PC-3 (cell line): ENCODE results near the gene CNTNAP2. TPM values are rescaled to one million over a fixed set of nuclear protein-coding genes. Genes with fewer than 3 reads are reported as not detected.

Experiments used
- ATAC-seq: fragments of 200-7000 bp; cut with Tn5 transposase; 2 replicates; pipeline ENCODE4 v1.9.1; 2020; ENCODE audit warnings: mild to moderate bottlenecking, moderate library complexity
- BruUV-seq: library from RNA; stranded (reverse); fragments of 400-500 nt; replicated peaks from 2 replicates; lab custom pipeline; 2021; lab: Mats Ljungman, UMichigan
- CTCF ChIA-PET: fragments of 300-600 bp; sonication (Branson Sonifier 250); formaldehyde crosslinking; loops from one replicate; lab custom pipeline; 2022; ENCODE audit warnings: antibody characterized with exemption; lab: Charles Lee
- POLR2A ChIA-PET: fragments of 300-600 bp; sonication (Branson Sonifier 250); formaldehyde crosslinking; loops from one replicate; lab custom pipeline; 2022; ENCODE audit warnings: antibody characterized with exemption; ENCODE audit not compliant: unreplicated experiment; lab: Charles Lee
- DNase-seq: peaks from one replicate; pipeline ENCODE4 v3.0.0-alpha.2; 2015
- H2AFZ ChIP-seq: fragments of 300-600 bp; sonication (generic); 2 replicates; pipeline ENCODE4 v1.6.0; 2016; ENCODE audit warnings: antibody characterized with exemption, low read length
- H3F3A ChIP-seq: fragments of 300-600 bp; sonication (generic); one replicate; pipeline ENCODE4 v1.6.0; 2017; ENCODE audit warnings: antibody characterized with exemption, low read length, control low read depth, mild to moderate bottlenecking; ENCODE audit not compliant: unreplicated experiment
- H3K27ac ChIP-seq: fragments of 300-600 bp; sonication (generic); 2 replicates; pipeline ENCODE4 v1.5.1; 2016; ENCODE audit warnings: mild to moderate bottlenecking, low read length
- H3K27me3 ChIP-seq: fragments of 300-600 bp; sonication (generic); 2 replicates; pipeline ENCODE4 v1.6.1; 2016; ENCODE audit warnings: low read length, mixed read lengths
- H3K36me3 ChIP-seq: fragments of 300-600 bp; sonication (generic); 2 replicates; pipeline ENCODE4 v1.6.1; 2016; ENCODE audit warnings: low read depth, mixed run types, low read length, mixed read lengths
- H3K4me1 ChIP-seq: fragments of 300-600 bp; sonication (generic); 2 replicates; pipeline ENCODE4 v1.5.1; 2016; ENCODE audit warnings: low read length; ENCODE audit not compliant: insufficient read depth
- H3K4me2 ChIP-seq: fragments of 300-600 bp; sonication (generic); 2 replicates; pipeline ENCODE4 v1.6.0; 2016; ENCODE audit warnings: low read length
- H3K4me3 ChIP-seq: fragments of 300-600 bp; sonication (generic); 2 replicates; pipeline ENCODE4 v1.5.1; 2016; ENCODE audit warnings: mild to moderate bottlenecking, low read length, mixed read lengths
- H3K79me2 ChIP-seq: fragments of 300-600 bp; sonication (generic); 2 replicates; pipeline ENCODE4 v1.6.1; 2017; ENCODE audit warnings: low read length, mixed read lengths
- H3K9ac ChIP-seq: fragments of 300-600 bp; sonication (generic); 2 replicates; pipeline ENCODE4 v1.6.0; 2016; ENCODE audit warnings: mild to moderate bottlenecking, low read length
- H3K9me2 ChIP-seq: fragments of 300-600 bp; sonication (generic); replicated peaks from 2 replicates; pipeline ENCODE4 v1.6.1; 2016; ENCODE audit warnings: mixed run types, low read length, mixed read lengths
- H3K9me3 ChIP-seq: fragments of 300-600 bp; sonication (generic); 2 replicates; pipeline ENCODE4 v1.6.1; 2016; ENCODE audit warnings: low read length, mixed read lengths
- H4K20me1 ChIP-seq: fragments of 300-600 bp; sonication (generic); 2 replicates; pipeline ENCODE4 v1.6.1; 2016; ENCODE audit warnings: low read length, mixed read lengths
- CTCF ChIP-seq: fragments of 300-600 bp; sonication (generic); conservative IDR thresholded peaks from 2 replicates; pipeline ENCODE4 v1.5.1; 2017; ENCODE audit warnings: antibody characterized with exemption, low read depth, mild to moderate bottlenecking, low read length
- EZH2 ChIP-seq: fragments of 300-600 bp; sonication (generic); IDR thresholded peaks from one replicate; pipeline ENCODE4 v1.6.1; 2017; ENCODE audit warnings: antibody characterized with exemption, mild to moderate bottlenecking, low read length; ENCODE audit not compliant: unreplicated experiment
- EZH2phosphoT487 ChIP-seq: fragments of 300-600 bp; sonication (generic); IDR thresholded peaks from 2 replicates; pipeline ENCODE4 v1.6.1; 2018; ENCODE audit warnings: mild to moderate bottlenecking, antibody characterized with exemption, low read length, borderline replicate concordance
- intact Hi-C: fragments of 100-400 bp; cut with micrococcal nuclease; formaldehyde crosslinking; loops from 2 replicates; pipeline ENCODE4 v1.9.0; 2023
- total RNA-seq: library from RNA; depleted of rRNA; stranded (reverse); fragments of >200 nt; gene quantifications from 2 replicates; pipeline ENCODE4 v1.2.3, GENCODE V29; 2014

The CNTNAP2 gene
- total RNA-seq, 1 experiment from 2014 or later: 1.5 TPM

GRCh38 chr7:146735992-146736391 is 619.4 kb downstream of the CNTNAP2 start:
- Histone ChIP-seq H2AFZ (no peak overlapping the region), H3K9ac (no peak overlapping the region), H3K36me3 (no peaks in the 10 kb centered on the region), H3F3A (no peaks in the 10 kb centered on the region), H3K27me3 (no peaks in the 10 kb centered on the region), H3K4me1 (peaks cover under 1% of the 10 kb centered on the region), H3K79me2 (no peaks in the 10 kb centered on the region), H3K9me3 (0 out of 2 replicates have a peak, but pooled peaks cover 4% of the 10 kb centered on the region), H3K9me2 (no peaks in the 10 kb centered on the region), H3K27ac (peak overlapping the region; percentile 66), H3K4me2 (no peak overlapping the region; the same call in 1 of the 2 replicates), H4K20me1 (no peaks in the 10 kb centered on the region), H3K4me3 (no peak overlapping the region)
- ChIA-PET CTCF (no interaction called here), POLR2A (no interaction called here)
- TF ChIP-seq EZH2: no peak
- TF ChIP-seq CTCF: no peak
- no peak for TF ChIP-seq EZH2phosphoT487
- intact Hi-C loops: loop anchor here (1.0 to 10.0 kb wide), 6 partner anchors 299 to 1348 kb away; no protein-coding TSS in a partner anchor
- no TSS peak for BruUV-seq
- ATAC-seq (peak; percentile 95), DNase-seq (peak; percentile 23)

DNA sequence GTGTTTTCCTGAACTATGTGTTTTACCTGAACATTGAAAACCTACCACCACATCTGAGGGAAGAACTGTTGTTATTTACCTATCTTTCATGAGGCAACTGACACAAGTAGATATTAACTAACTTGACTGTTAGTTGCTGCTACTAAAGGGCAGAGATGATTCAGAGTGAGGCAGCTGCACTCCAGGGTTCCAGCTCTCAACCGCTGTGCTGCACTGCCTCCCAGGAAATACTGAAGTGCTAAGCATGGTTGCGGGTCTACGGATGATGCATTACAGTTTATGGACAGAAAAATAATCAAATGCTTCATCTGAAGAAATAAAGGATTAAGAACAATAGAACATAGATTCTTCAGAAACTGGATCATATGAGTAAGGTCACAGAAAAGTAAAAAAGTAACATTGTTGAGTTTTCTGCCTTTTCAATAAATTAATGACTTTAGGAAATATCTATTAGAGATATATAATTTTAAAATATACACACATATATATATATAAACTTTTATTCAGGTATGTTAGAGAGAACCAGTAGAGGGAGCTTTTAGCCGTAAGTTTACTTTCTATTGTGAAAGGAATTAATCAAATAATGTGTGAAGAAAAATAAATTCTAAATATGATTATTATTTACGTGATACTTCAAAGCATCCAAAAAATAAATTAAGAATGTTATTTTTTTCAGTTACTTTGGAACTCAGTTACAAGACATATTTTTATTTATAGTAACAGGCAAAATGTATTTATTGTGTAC is 620.0 kb downstream of the CNTNAP2 start:
- no peaks in the 10 kb centered on the region for H3F3A ChIP-seq
- H3K27me3 ChIP-seq: no peaks in the 10 kb centered on the region
- no peaks in the 10 kb centered on the region for H3K9me2 ChIP-seq
- no peaks in the 10 kb centered on the region for H4K20me1 ChIP-seq
- no peak overlapping the region for H3K4me3 ChIP-seq
- ChIA-PET CTCF (interaction anchor here (0.7 kb wide), 1 partner anchor 1406 kb away, joined by 3 read pairs; no protein-coding TSS in a partner anchor), POLR2A (no interaction called here)
- H2AFZ ChIP-seq: no peak overlapping the region
- H3K4me2 ChIP-seq: no peak overlapping the region; the same call in 1 of the 2 replicates
- no peaks in the 10 kb centered on the region for H3K79me2 ChIP-seq
- no TSS peak for BruUV-seq
- H3K36me3 ChIP-seq: no peaks in the 10 kb centered on the region
- H3K9me3 ChIP-seq: 0 out of 2 replicates have a peak, but pooled peaks cover 4% of the 10 kb centered on the region
- intact Hi-C loops: loop anchor here (1.0 to 10.0 kb wide), 6 partner anchors 298 to 1348 kb away; no protein-coding TSS in a partner anchor
- peak overlapping the region; percentile 66 for H3K27ac ChIP-seq
- ATAC-seq (peak; percentile 89), DNase-seq (peak; percentile 39)
- TF ChIP-seq CTCF: 0 out of 2 replicates have a peak, but pooled peaks have one; percentile 21
- TF ChIP-seq EZH2phosphoT487: no peak
- TF ChIP-seq EZH2: no peak
- no peaks in the 10 kb centered on the region; the same call in 1 of the 2 replicates for H3K4me1 ChIP-seq
- no peak overlapping the region for H3K9ac ChIP-seq
